GM12891 (cell line): ENCODE results near the gene ARHGAP24.

Experiments used
- PAX5 ChIP-seq: IDR thresholded peaks from 2 replicates; pipeline ENCODE4 v1.6.1; 2011; ENCODE audit warnings: low read length, moderate library complexity, mild to moderate bottlenecking; ENCODE audit not compliant: insufficient read depth, severe bottlenecking
- POLR2A ChIP-seq: IDR thresholded peaks from 2 replicates; pipeline ENCODE4 v1.6.1; 2011; ENCODE audit warnings: low read depth, low read length, control low read depth
- POLR2AphosphoS5 ChIP-seq: IDR thresholded peaks from 2 replicates; pipeline ENCODE4 v1.6.1; 2011; ENCODE audit warnings: low read depth, low read length, control low read depth
- SPI1 ChIP-seq: IDR thresholded peaks from 2 replicates; pipeline ENCODE4 v1.6.1; 2011; ENCODE audit warnings: low read depth, low read length, control low read depth
- TAF1 ChIP-seq: IDR thresholded peaks from 2 replicates; pipeline ENCODE4 v1.6.1; 2011; ENCODE audit warnings: low read depth, low read length, control low read depth

DNA sequence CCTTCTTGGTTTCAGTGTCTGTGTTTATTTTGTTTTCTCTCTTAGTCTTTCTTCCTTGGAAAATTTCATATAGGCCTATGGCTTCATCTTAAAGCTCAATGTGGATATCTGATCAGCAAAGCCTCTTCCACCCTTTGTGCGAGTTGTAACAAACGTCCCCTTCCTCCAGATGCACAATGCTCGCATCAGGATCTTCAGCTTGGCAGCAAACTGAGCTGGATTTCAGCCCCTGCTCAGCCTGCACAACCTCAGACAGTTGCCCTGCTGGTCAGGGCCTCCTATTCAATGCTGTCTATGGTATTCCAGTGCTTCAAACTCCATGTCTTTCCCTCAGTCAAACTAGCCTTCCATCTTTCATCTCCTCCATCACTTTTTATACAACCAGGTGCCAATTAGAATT lies 309.4 kb downstream of the ARHGAP24 start:
- no peak for TF ChIP-seq POLR2A
- TF ChIP-seq POLR2AphosphoS5, result no peak
- no peak for TF ChIP-seq TAF1
- no peak for TF ChIP-seq SPI1
- no peak for TF ChIP-seq PAX5
